ENCODE measurements around the gene CCDC149.

Gene CCDC149

GRCh38 chr4:24806206-24806990, 106.4 kb downstream of the CCDC149 start:
- DNase-seq (ENCODE audit: insufficient read length, low spot score) = no peak
- no peak for FAIRE-seq

DNA sequence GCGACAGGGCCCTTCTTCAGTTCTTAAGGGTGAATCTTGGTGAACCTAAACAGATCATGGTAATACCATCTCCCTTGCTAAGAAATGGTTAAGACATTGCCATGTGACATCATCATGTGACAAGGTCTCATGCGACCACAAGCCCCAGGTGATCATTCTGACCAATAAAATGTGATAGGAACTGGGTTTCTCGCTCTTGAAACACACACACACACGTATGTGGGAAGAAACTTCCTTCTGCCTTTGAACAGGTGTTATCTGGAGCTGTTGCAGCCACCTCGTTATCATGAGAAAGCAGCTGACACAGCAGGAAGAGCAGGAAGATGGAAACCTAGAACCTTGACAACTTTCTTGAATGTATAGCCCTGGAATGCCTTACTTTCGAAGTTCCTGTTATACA, 107.3 kb downstream of the CCDC149 start:
- FAIRE-seq (no peak), DNase-seq (ENCODE audit: insufficient read length, low spot score) (no peak)

GRCh38 chr4:24805067-24805466, 107.8 kb downstream of the CCDC149 start:
- DNase-seq (ENCODE audit: insufficient read length, low spot score) (no peak), FAIRE-seq (no peak)

- DNase-seq (ENCODE audit: insufficient read length, low spot score) (no peak), FAIRE-seq (no peak)
Measured at GRCh38 chr4:24802648-24803047, 110.2 kb downstream of the CCDC149 start.

DNA sequence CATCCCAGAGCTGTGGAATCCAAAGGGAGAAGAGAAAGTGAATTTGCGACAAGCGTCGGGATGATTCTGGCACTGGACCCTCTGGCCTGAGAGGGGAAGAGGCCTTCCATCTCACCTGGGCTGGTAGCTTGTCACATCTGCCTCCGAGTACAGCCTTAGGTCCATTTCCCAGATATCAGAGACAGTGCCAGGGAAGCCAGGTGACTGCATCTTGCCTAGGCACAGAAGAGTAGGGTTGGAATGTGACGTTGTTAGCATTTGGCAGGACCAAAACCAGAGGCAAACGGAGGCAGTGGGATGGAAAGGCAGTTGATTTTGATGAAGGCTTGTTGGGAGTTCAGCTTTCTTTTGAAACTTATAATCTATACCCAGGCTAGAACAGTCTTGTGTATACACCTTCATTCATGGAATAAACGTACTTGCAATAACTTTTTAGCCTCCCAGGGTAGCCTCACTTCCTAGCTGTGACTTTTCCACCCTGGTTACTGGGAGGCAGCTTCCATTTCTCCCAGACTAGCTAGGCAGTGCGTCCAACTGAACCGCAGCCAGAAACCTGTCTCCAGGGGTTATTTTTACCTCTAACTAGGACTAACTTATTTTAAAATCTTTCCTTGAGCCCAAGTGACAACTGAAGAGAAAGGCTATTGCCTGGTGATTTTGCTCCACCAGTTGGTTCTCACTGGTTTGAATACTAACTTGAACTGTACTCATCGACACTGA, 111.5 kb downstream of the CCDC149 start:
- no peak for FAIRE-seq
- no peak for DNase-seq (ENCODE audit: insufficient read length, low spot score)

DNA sequence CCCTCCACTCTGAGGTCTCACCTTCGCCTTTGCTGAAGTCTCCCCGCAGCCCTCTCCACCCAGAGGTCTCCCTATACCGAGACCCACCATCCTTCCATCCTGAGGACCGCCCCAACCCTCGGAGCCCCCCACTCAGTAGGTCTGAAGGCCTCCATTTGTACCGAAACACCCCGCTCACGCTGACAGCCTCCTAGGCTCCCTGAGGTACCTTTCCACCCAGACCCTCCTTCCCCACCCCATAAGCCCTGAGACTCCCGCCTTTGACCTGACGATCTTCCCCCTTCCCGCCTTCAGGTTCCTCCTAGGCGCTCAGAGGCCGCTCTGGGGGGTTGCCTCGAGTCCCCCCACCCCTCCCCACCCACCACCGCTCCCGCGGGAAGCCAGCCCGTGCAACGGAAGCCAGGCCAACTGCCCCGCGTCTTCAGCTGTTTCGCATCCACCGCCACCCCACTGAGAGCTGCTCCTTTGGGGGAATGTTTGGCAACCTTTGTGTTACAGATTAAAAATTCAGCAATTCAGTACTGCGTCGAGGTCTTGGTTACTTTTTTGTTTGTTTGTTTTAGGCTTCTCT, 112.4 kb downstream of the CCDC149 start:
- DNase-seq (ENCODE audit: insufficient read length, low spot score) = no peak
- no peak for FAIRE-seq

GRCh38 chr4:24799544-24800324, 113.1 kb downstream of the CCDC149 start:
- no peak for DNase-seq (ENCODE audit: insufficient read length, low spot score)

DNA sequence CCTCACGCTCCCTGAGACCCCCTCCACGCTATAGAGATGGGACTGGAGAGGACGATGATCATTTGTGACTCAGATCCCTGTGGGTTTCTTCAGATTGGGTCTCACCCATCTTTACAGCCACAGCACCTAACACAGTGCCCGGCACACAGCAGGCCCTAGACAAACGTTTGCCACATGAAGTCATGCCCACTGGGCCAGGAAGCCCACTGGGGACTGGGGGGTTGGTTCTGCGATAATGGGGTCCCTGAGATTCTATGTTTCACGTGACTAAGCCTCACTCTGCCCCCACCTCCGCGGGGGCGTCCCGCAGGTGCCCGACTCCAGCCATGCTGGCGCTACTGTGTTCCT, 113.7 kb downstream of the CCDC149 start:
- no peak for FAIRE-seq

More at GRCh38 chr4:24799544-24800324, 113.1 kb downstream of the CCDC149 start:
- no peak for FAIRE-seq

GRCh38 chr4:24798036-24798610, 114.7 kb downstream of the CCDC149 start:
- FAIRE-seq (no peak), DNase-seq (ENCODE audit: insufficient read length, low spot score) (no peak)

More for the DNA sequence above, 113.7 kb downstream of the CCDC149 start:
- DNase-seq (ENCODE audit: insufficient read length, low spot score) = no peak

- DNase-seq (ENCODE audit: insufficient read length, low spot score) = no peak
- FAIRE-seq = no peak
Measured at GRCh38 chr4:24796620-24797019, 116.2 kb downstream of the CCDC149 start.

DNA sequence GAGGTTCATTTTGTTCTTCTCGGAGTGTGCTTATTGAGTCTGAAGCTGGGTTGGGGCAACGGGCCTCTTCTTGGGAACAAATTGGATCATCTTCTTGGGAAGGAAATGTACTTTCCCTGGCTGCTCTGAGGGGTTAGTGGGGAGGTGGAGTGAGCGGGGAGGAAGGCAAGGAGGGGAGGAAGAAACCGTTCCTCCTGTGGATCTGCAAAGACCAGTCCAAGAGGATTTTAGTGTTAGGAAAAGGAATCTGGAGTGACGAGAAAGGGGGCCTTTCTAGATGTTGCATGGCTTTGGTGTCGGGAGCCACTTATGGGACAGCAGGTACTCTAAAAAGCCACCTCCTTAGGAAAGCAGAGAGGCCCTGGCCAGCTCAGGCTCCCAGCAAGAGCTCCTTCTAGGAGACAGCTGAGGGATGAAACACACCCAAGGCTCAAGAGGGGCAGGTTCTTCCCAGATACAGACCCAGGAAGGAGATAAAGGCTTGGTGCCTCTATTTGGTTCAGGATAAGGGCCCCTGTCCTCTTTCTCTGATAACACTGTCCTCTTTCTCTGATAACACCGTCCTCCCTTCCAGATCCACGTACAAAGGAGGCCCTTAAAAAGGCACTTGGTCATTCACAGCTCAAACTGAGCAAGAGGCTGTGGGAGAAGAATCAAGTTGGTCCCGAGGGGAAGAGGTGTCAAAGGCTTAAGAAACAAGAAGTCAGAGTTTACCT, 117.0 kb downstream of the CCDC149 start:
- FAIRE-seq = no peak
- DNase-seq (ENCODE audit: insufficient read length, low spot score) = no peak

- FAIRE-seq = no peak
Measured at GRCh38 chr4:24794916-24795665, 117.8 kb downstream of the CCDC149 start, which contains the start of gene SOD3. Gene SOD3, plus strand, starts transcription at chr4:24795573. Its CDS starts 3,949 bp downstream, at chr4:24799522.

DNA sequence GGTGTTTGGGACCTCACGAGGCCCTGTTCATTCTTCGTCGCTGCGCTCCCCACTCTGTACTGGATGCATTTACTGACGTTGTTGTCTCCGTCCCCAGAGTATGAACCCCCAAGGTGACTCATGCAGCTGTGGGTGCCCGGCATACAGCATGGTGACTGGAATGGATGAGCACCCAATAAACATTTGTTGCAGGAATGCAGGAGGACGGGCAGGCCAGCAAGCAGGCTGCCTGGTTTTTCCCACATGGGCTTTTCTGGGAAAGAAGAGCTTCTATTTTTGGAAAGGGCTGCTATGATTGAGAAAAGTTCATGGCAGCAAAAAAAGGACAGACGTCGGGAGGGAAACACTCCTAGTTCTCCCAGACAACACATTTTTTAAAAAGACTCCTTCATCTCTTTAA, 118.4 kb downstream of the CCDC149 start:
- no peak for FAIRE-seq

More at GRCh38 chr4:24794916-24795665, 117.8 kb downstream of the CCDC149 start, which contains the start of gene SOD3:
- DNase-seq (ENCODE audit: insufficient read length, low spot score) = no peak

DNA sequence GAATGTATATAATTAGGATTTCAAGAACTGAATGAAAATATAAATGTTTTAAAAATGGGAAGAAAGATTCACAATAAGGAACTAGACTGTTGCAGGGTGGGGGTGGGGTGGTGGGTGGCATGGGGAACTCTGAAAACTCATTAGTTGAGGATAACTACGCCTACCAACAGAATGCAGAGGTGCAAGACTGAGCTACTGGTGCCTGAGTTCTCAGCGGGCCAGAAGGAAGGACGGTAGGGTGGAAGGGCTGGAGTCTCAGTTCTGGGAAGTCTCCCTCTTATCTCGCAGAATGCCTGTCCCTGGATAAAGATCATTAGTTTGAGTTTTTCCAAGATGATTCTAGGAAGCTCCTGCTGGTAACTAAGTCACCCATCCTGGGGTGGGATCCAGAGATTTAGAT, 118.8 kb downstream of the CCDC149 start:
- FAIRE-seq = no peak
- no peak for DNase-seq (ENCODE audit: insufficient read length, low spot score)

More for the DNA sequence above, 118.4 kb downstream of the CCDC149 start:
- no peak for DNase-seq (ENCODE audit: insufficient read length, low spot score)

DNA sequence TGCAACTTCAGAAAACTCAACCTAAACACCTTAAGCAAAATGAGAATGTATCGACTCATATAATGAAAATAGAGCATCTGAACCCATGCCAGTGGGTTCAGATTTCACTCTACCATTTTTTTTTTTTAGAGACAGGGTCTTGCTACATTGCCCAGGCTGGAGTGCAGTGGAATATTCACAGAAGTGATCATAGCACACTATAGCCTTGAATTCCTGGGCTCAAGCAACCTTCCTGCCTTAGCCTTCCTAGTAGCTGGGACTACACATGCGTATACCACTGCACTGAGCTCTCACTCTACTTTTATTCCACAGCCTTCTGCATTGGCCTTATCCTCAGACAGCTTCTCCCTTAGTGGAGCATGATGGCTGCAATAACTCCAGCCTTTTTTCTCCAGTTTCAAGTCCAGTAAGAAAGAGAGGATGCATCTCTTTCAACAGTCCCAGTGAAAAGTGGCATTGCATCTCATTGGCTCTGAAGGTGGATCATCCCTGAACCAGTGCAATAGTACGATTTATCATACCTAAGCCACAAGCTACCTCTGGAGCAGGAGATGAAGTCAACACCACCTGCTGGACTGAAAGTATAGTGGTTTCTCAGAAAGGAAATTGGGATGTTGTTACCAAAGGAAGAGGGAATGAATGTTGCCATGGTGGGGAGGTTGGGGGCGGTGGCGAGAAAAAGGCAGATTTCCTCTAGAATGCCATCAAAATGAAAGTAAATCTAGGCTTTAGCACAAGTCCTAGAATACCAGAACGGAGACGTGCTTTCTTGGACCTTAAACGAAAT, 119.4 kb downstream of the CCDC149 start:
- no peak for DNase-seq (ENCODE audit: insufficient read length, low spot score)
- no peak for FAIRE-seq

DNA sequence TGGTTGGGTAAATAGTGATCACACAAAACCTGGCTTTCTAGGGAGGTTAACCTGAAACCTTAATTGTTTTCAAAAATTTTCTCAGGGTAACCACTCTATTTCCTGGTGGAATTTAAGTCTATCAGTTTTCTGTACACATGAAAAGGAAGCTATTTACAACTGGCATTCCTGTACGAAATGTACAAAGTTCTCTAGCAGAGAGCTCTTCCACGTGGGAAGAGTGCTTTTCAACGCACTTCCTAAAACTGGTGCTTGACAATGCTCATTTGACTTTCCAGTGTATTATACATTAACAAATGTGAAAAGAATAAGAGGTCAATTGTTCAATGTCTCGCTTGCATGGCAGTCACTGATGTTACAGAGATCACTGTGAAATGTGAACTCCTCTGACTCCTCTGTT, 120.3 kb downstream of the CCDC149 start:
- FAIRE-seq (no peak), DNase-seq (ENCODE audit: insufficient read length, low spot score) (no peak)

DNA sequence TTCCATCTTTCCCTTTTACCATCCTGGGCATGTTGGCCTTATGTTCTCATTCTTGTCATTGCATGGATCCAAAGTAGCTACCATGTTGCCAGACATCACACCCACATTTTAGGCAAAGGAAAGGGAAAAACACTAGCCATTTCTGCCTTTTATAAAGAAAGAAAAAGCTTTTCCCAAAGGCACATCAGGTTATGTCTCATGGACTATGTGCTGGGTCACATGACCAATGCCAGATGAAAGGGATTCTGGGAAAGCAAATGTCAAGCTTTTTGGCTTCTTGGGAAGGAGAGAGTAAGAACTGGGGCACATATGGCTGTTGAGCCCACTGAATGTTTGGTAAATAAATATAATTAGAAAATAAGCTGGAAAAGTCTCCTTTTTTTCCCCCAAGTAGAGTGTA, 121.8 kb downstream of the CCDC149 start:
- FAIRE-seq = no peak

DNA sequence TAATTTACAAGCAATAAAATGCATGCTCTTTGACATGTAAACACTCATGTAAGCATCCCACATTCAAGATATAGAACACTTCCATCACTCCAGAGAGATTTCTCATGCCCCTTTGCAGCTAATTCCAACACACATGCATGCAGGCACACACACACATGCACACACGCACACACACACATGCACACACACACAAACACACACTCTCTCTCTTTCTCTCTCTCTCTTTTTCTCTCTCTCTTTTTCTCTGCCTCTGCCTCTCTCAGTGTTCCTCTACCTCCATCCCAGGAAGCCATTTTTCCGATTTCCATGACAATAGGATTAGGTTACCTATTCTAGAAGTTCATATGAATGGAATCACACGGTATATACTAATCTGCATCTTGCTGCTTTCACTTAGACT, 129.3 kb downstream of the CCDC149 start:
- no peak for DNase-seq (ENCODE audit: insufficient read length, low spot score)
- no peak for FAIRE-seq

More for the DNA sequence above, 121.8 kb downstream of the CCDC149 start:
- DNase-seq (ENCODE audit: insufficient read length, low spot score) = no peak

Measured in HTR-8/SVneo (cell line).